Germinal center (tissue), 1 donor: ENCODE results near the gene ZNF155.

Experiments used
- DNase-seq: peaks from one replicate; pipeline ENCODE4 v3.0.0; 2012; ENCODE audit warnings: mixed read lengths, low spot score

ZNF155 gene

GRCh38 chr19:44003461-44004009 is 19.5 kb downstream of the ZNF155 start:
- DNase-seq: peak; percentile 22

DNA sequence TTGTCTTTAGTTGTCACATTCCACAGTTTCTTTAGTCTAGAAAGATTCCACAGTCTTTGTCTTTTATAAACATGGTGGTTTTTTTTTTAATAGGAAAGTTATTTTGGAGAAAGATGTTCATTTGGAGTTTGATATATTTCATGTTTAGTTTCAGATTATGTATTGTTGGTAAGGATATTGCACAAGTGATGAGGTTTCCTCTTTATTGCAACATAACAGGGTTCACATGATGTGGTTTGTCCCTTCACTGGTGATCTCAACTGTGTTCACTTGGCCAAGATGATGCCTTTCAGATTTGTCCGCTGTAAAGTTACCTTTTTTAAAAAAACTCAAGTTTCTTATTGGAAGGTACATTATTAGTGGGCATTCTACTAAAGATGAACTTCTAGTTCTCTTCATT is 22.0 kb downstream of the ZNF155 start:
- no peak for DNase-seq

DNA sequence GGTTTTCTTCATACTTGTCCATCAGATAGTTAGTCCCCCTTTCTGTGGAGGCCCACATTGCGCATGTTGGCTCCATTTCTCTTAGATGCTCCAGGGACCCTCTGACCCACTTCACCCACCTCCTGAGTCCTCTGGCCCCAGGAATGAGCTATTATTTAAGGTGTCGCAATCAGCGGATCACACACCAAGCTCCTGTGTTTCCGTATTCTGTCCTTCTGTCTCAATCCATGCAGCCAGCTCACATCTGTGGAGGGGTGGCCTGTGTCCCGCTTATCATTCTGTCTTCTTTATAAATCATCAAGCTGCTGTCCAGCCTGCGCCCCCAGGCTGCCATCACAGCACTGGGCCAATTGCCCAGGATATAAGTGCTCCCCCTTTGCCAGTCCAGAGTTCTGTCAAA is 23.5 kb downstream of the ZNF155 start:
- no peak for DNase-seq

GRCh38 chr19:44010468-44010867 is 26.5 kb downstream of the ZNF155 start:
- DNase-seq: no peak

DNA sequence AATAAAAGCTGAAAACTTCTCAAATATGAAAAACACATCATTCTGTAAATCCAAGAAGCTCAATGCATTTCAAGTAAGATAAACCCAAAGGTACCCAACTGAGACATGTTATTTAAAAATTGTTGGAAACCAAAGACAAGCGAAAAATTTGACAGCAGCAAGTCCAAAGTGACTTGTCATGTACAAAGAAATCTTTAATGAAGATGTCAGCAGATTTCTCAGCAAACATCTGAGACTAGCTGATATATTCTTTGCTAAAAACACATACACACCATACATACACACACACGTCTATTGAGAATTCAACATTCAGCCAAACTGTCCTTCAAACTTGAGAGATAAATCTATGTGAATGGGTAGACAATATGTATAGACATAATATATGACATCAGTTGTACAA is 35.5 kb downstream of the ZNF155 start:
- no peak for DNase-seq

DNA sequence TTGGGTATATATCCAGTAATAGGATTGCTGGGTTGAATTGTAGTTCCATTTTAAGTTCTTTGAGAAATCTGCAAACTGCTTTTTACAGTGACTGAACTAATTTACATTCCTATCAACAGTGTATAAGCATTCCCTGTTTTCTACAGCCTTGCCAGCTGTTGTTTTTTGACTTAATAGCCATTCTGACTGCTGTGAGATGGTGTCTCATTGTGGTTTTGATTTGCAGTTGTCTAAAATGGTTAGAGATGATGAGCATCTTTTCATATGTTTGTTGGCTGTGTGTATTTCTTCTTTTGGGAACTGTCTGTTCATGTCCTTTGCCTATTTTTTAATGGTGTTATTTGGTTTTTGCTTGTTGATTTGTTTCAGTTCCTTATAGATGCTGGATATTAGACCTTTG is 37.2 kb downstream of the ZNF155 start:
- DNase-seq: no peak

GRCh38 chr19:44024900-44025216 is 40.9 kb downstream of the ZNF155 start:
- no peak for DNase-seq

- DNase-seq: peak; percentile 56
These were observed 41.4 kb downstream of the ZNF155 start, which contains the start of gene ZNF222 for GRCh38 chr19:44025217-44025936. Gene ZNF222, plus strand, starts transcription at chr19:44025379. Its CDS starts 58 bp downstream, at chr19:44025437.

GRCh38 chr19:44026622-44027021 is 42.6 kb downstream of the ZNF155 start:
- DNase-seq: no peak

- no peak for DNase-seq
These were observed 48.1 kb downstream of the ZNF155 start for GRCh38 chr19:44032001-44032610.

- no peak for DNase-seq
These were observed 58.2 kb downstream of the ZNF155 start for GRCh38 chr19:44042147-44042546.
